ENCODE results near the gene RASGRP4.

RASGRP4 gene

DNA sequence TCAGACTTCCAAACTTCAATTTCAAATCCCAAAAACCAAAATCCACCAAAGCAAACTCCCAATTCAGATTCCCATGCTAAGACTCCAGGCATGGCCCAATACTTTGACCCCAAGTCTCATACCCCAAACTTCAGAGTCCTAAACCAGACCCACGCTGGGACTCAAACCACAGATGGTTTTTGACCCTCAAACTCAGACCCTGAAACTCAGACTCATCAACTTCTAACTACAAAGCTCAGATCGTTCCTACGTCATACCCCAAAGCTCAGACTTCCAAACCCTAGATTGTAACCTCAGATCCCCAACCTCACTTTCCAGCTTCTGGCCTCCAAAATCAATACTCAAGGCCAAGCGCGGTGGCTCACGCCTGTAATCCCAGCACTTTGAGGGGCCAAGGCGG, 19.3 kb upstream of the RASGRP4 start:
- no peaks in the 10 kb centered on the region for H3K4me1 ChIP-seq (ENCODE audit: control insufficient read depth, insufficient read depth, low read length)
- H3K9ac ChIP-seq (ENCODE audit: low read length in 2 of 2) = no peak overlapping the region
- no peak overlapping the region for H3K27ac ChIP-seq (ENCODE audit: low read length)
- H3K4me3 ChIP-seq (ENCODE audit: low read length in 2 of 2) = no peak overlapping the region
- H3K9me3 ChIP-seq (ENCODE audit: control insufficient read depth in 2 of 2, low read length in 2 of 2) = no peaks in the 10 kb centered on the region
- H3K36me3 ChIP-seq (ENCODE audit: control insufficient read depth in 2 of 2, insufficient read depth in 2 of 2, low read length in 2 of 2) = no peaks in the 10 kb centered on the region
- H3K27me3 ChIP-seq (ENCODE audit: control insufficient read depth in 1 of 2, insufficient read depth in 2 of 2, low read length in 2 of 2) = peaks cover 3 to 5% of the 10 kb centered on the region in 2 donors

DNA sequence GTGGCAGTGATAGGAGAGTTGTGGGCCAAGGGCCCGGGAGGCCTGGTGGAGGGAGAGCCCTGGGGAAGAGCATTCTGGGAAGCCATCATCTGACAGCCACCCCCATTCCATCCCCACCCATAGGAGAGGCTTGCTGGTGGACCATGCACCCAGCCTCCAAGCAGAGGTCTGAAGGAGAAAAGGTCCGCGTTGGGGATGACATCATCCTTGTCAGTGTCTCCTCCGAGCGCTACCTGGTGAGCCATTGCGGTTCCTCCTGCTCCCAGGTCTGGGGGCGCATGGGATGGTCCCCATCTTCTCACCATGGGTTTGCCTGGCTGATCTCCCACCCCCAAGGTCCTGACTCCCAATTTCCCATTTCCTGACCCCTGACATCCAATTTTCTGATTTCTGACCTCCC, 18.0 kb upstream of the RASGRP4 start:
- H3K27me3 ChIP-seq (ENCODE audit: control insufficient read depth in 1 of 2, insufficient read depth in 2 of 2, low read length in 2 of 2) = peaks cover 3 to 5% of the 10 kb centered on the region in 2 donors
- H3K9me3 ChIP-seq (ENCODE audit: control insufficient read depth in 2 of 2, low read length in 2 of 2) = no peaks in the 10 kb centered on the region
- no peaks in the 10 kb centered on the region for H3K36me3 ChIP-seq (ENCODE audit: control insufficient read depth in 2 of 2, insufficient read depth in 2 of 2, low read length in 2 of 2)
- no peak overlapping the region for H3K4me3 ChIP-seq (ENCODE audit: low read length in 2 of 2)
- H3K4me1 ChIP-seq (ENCODE audit: control insufficient read depth, insufficient read depth, low read length) = no peaks in the 10 kb centered on the region
- no peak overlapping the region for H3K9ac ChIP-seq (ENCODE audit: low read length in 2 of 2)
- H3K27ac ChIP-seq (ENCODE audit: low read length) = no peak overlapping the region

DNA sequence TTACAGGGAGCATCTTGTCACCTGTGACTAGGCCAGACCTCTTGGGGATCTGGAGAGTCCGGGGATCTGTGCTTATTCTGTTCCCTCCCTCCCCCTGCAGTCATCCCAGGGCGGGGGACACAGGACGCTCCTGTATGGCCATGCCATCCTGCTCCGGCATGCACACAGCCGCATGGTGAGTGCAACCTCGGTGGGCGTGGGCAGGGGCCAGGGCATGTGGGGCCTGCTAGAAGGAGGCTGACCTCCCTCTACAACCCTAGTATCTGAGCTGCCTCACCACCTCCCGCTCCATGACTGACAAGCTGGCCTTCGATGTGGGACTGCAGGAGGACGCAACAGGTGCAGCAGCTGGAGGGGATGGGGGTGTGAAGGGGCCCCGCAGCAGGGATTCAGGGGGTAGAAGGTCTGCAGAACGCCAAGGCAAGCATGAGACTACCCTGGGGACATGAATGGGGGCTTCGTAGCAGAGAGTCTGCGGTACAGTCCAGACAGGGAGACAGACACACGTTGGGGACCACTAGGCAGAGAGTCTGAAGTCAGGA, 17.5 kb upstream of the RASGRP4 start:
- Histone ChIP-seq H3K36me3 (ENCODE audit: control insufficient read depth in 2 of 2, insufficient read depth in 2 of 2, low read length in 2 of 2) (no peaks in the 10 kb centered on the region), H3K27ac (ENCODE audit: low read length) (no peak overlapping the region), H3K4me3 (ENCODE audit: low read length in 2 of 2) (no peak overlapping the region)

DNA sequence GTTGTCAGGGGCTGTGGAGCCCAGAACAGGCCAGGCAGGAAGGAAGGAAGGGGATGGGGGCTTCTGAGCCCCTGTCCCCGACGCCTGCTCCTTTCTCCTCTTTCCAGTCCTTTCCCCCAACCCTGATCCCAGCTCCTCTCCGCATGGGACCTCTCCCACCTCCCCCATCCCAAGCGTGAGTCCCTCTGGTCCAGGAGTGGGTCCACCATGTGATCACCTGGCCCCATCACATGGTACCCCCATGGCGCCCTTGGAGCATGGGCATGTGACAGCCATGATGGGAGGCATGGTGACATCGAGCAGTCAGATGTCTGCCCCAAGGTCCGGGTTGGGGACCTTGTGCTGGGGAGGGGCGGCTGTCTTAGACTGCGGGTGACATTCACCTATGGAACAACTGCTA, 16.7 kb upstream of the RASGRP4 start:
- Histone ChIP-seq H3K27ac (ENCODE audit: low read length) (no peak overlapping the region), H3K4me3 (ENCODE audit: low read length in 2 of 2) (no peak overlapping the region), H3K4me1 (ENCODE audit: control insufficient read depth, insufficient read depth, low read length) (no peaks in the 10 kb centered on the region), H3K9ac (ENCODE audit: low read length in 2 of 2) (no peak overlapping the region), H3K27me3 (ENCODE audit: control insufficient read depth in 1 of 2, insufficient read depth in 2 of 2, low read length in 2 of 2) (peaks cover 3 to 5% of the 10 kb centered on the region in 2 donors), H3K9me3 (ENCODE audit: control insufficient read depth in 2 of 2, low read length in 2 of 2) (no peaks in the 10 kb centered on the region), H3K36me3 (ENCODE audit: control insufficient read depth in 2 of 2, insufficient read depth in 2 of 2, low read length in 2 of 2) (no peaks in the 10 kb centered on the region)

More for the DNA sequence above, 17.5 kb upstream of the RASGRP4 start:
- no peaks in the 10 kb centered on the region for H3K4me1 ChIP-seq (ENCODE audit: control insufficient read depth, insufficient read depth, low read length)
- no peak overlapping the region for H3K9ac ChIP-seq (ENCODE audit: low read length in 2 of 2)
- peaks cover 3 to 5% of the 10 kb centered on the region in 2 donors for H3K27me3 ChIP-seq (ENCODE audit: control insufficient read depth in 1 of 2, insufficient read depth in 2 of 2, low read length in 2 of 2)
- no peaks in the 10 kb centered on the region for H3K9me3 ChIP-seq (ENCODE audit: control insufficient read depth in 2 of 2, low read length in 2 of 2)

DNA sequence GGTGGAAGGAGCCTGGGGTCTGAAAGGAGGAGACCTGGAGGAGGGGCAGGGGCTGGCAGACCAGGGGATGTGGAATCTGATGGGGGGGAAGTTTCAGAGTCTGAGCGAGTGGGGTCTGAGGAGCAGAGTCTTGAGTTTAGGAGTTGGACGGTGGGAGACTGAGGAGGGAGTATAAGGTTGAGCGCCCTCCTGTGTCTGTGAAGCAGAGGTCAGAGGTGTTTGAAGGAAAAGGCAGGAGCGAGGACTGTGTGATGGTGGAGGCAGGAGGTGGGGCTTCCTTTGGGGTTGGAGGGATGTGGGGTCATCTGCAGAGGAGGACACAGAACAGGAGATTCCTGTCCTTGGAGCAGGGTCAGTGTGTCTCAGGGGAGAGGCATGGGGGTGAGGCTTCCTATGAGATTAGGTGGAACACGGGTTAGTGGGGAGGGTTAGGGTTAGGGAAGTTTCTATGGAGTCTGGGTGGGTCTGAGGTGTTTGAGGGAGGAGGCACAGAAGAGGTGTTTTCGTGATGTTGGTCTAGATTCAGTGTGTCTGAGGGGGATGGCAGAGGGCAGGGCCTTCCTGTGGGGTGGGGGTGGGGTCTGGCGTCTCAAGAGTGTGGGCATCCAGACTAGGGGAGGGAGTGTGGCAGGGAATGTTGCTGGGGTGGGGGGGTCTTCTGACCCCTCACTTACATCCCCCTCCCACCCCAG, 15.8 kb upstream of the RASGRP4 start:
- Histone ChIP-seq H3K27ac (ENCODE audit: low read length) (no peak overlapping the region), H3K36me3 (ENCODE audit: control insufficient read depth in 2 of 2, insufficient read depth in 2 of 2, low read length in 2 of 2) (no peaks in the 10 kb centered on the region)

DNA sequence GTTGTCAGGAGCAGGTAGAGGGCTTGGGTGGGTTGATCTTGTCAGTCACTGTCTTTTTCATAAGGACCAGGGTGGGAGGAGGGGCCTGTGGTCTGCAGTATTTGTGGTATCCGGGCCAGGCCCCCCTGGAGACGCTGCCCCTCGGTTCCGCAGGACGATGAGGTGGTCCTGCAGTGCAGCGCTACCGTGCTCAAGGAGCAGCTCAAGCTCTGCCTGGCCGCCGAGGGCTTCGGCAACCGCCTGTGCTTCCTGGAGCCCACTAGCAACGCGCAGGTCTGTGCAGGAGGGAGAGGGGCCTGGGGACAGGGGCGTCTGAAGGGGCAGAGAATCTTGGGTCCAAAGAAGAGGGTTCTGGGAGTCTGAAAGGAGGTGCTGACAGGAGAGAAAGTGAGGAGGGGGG, 14.6 kb upstream of the RASGRP4 start:
- no peak overlapping the region for H3K4me3 ChIP-seq (ENCODE audit: low read length in 2 of 2)
- no peaks in the 10 kb centered on the region for H3K9me3 ChIP-seq (ENCODE audit: control insufficient read depth in 2 of 2, low read length in 2 of 2)
- no peak overlapping the region for H3K9ac ChIP-seq (ENCODE audit: low read length in 2 of 2)
- no peak overlapping the region for H3K27ac ChIP-seq (ENCODE audit: low read length)
- H3K27me3 ChIP-seq (ENCODE audit: control insufficient read depth in 1 of 2, insufficient read depth in 2 of 2, low read length in 2 of 2) = peaks cover 3 to 5% of the 10 kb centered on the region in 2 donors
- H3K4me1 ChIP-seq (ENCODE audit: control insufficient read depth, insufficient read depth, low read length) = no peaks in the 10 kb centered on the region
- no peaks in the 10 kb centered on the region for H3K36me3 ChIP-seq (ENCODE audit: control insufficient read depth in 2 of 2, insufficient read depth in 2 of 2, low read length in 2 of 2)

More for the DNA sequence above, 15.8 kb upstream of the RASGRP4 start:
- Histone ChIP-seq H3K27me3 (ENCODE audit: control insufficient read depth in 1 of 2, insufficient read depth in 2 of 2, low read length in 2 of 2) (peaks cover 3 to 5% of the 10 kb centered on the region in 2 donors), H3K9me3 (ENCODE audit: control insufficient read depth in 2 of 2, low read length in 2 of 2) (no peaks in the 10 kb centered on the region), H3K4me3 (ENCODE audit: low read length in 2 of 2) (no peak overlapping the region), H3K4me1 (ENCODE audit: control insufficient read depth, insufficient read depth, low read length) (no peaks in the 10 kb centered on the region), H3K9ac (ENCODE audit: low read length in 2 of 2) (no peak overlapping the region)

DNA sequence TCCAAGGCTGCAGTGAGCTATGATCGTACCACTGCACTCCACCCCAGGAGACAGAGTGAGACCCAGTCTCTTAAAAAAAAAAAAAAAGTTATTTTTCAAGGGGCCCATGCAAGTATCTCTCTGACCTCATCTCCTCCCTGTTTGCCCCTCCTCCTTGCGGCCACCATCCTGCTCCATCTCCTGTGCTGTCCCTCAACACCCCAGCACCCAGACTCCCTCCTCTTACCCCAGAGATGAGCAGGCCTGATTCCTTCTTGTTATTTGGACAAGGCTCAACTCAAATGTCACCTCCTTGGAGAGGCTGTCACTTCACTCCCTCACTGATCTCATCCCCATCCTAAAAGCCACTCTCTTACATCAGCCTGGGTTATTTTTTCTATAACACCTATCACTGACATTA, 11.9 kb upstream of the RASGRP4 start:
- peaks cover 19 to 23% of the 10 kb centered on the region in 2 donors for H3K27me3 ChIP-seq (ENCODE audit: control insufficient read depth in 1 of 2, insufficient read depth in 2 of 2, low read length in 2 of 2)
- H3K4me3 ChIP-seq (ENCODE audit: low read length in 2 of 2) = no peak overlapping the region
- H3K27ac ChIP-seq (ENCODE audit: low read length) = no peak overlapping the region

DNA sequence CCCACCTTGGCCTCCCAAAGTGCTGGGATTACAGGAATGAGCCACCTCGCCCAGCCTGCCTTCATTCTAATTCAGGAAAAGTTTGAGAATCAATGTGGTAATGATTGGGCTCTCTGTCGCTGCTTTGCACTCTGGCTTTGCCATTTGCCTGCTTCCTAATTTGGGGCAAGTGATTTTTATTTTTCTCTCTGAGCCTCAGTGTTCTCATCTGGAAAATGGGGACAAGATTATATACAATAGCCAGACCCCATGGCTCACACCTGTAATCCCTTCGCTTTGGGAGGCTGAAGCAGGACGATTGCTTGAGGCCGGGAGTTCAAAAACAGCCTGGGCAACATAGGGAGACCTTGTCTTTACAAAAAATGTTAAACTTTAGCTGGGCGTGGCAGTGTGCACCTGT, 11.3 kb upstream of the RASGRP4 start:
- no peak overlapping the region for H3K27ac ChIP-seq (ENCODE audit: low read length)
- no peaks in the 10 kb centered on the region for H3K9me3 ChIP-seq (ENCODE audit: control insufficient read depth in 2 of 2, low read length in 2 of 2)
- H3K9ac ChIP-seq (ENCODE audit: low read length in 2 of 2) = no peak overlapping the region
- no peaks in the 10 kb centered on the region for H3K36me3 ChIP-seq (ENCODE audit: control insufficient read depth in 2 of 2, insufficient read depth in 2 of 2, low read length in 2 of 2)
- no peaks in the 10 kb centered on the region for H3K4me1 ChIP-seq (ENCODE audit: control insufficient read depth, insufficient read depth, low read length)
- H3K27me3 ChIP-seq (ENCODE audit: control insufficient read depth in 1 of 2, insufficient read depth in 2 of 2, low read length in 2 of 2) = peaks cover 19 to 22% of the 10 kb centered on the region in 2 donors
- no peak overlapping the region for H3K4me3 ChIP-seq (ENCODE audit: low read length in 2 of 2)

More for the DNA sequence above, 11.9 kb upstream of the RASGRP4 start:
- Histone ChIP-seq H3K9ac (ENCODE audit: low read length in 2 of 2) (no peak overlapping the region), H3K4me1 (ENCODE audit: control insufficient read depth, insufficient read depth, low read length) (no peaks in the 10 kb centered on the region), H3K9me3 (ENCODE audit: control insufficient read depth in 2 of 2, low read length in 2 of 2) (no peaks in the 10 kb centered on the region), H3K36me3 (ENCODE audit: control insufficient read depth in 2 of 2, insufficient read depth in 2 of 2, low read length in 2 of 2) (no peaks in the 10 kb centered on the region)

DNA sequence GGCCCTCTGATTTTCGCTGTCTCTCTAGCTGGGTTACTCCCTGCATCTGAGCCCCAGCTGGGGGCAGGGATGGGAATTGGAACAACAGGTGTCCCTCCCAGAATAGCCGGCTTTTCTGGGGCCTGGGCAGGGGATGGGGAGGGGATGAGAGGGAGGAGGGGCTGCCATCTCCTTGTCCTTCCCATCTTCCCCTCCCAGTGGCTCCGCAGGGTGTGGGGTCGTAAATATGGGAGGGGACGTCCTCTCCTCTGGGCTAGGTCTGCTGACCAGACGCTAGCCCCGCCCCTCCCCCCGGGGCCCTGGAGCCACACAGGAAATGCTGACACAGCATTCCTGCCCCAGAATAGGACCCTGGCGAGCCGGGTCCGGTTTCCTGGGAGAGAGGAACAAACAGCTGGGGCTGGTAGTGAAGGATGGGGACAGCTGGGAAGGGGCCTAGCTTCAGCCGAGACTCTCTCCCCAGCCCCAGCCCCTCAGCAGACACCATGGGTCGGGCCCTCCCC, 8.6 kb upstream of the RASGRP4 start:
- no peaks in the 10 kb centered on the region for H3K36me3 ChIP-seq (ENCODE audit: control insufficient read depth in 2 of 2, insufficient read depth in 2 of 2, low read length in 2 of 2)
- H3K9me3 ChIP-seq (ENCODE audit: control insufficient read depth in 2 of 2, low read length in 2 of 2) = no peaks in the 10 kb centered on the region
- H3K4me1 ChIP-seq (ENCODE audit: control insufficient read depth, insufficient read depth, low read length) = no peaks in the 10 kb centered on the region
- H3K9ac ChIP-seq (ENCODE audit: low read length in 2 of 2) = no peak overlapping the region
- peaks cover 14 to 20% of the 10 kb centered on the region in 2 donors for H3K27me3 ChIP-seq (ENCODE audit: control insufficient read depth in 1 of 2, insufficient read depth in 2 of 2, low read length in 2 of 2)
- H3K4me3 ChIP-seq (ENCODE audit: low read length in 2 of 2) = no peak overlapping the region
- H3K27ac ChIP-seq (ENCODE audit: low read length) = no peak overlapping the region

DNA sequence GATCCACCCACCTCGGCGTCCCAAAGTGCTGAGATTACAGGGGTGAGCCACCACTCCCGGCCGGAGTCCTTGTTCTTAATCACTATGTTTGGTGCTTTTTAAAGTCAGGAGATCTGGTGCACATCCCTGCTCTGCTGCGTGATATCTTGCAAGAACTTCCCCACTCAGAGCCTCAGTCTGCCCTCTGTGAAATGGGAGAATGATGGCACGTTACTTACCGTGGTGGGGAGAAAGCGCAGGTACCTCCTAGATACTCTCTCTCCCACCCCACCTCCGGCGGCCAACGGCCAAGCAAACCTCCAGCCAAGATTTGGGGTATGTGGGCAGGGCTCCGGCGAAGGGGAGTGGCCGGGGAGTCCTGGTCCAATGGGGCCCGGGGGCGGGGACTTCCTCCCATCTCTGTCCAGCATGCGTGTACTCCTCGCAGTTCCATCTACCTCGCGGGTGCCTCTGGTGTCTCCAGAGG, 7.3 kb upstream of the RASGRP4 start, which contains the start of gene RYR1:
Gene RYR1, plus strand, starts transcription at position 424 of the 466 bp plus-strand sequence. CDS start 139 bp downstream, outside the sequence.
- Histone ChIP-seq H3K9ac (ENCODE audit: low read length in 2 of 2) (no peak within 1 kb of the TSS), H3K4me3 (ENCODE audit: low read length in 2 of 2) (no peak within 1 kb of the TSS), H3K27ac (ENCODE audit: low read length) (no peak within 1 kb of the TSS), H3K9me3 (ENCODE audit: control insufficient read depth in 2 of 2, low read length in 2 of 2) (no peaks in the 10 kb centered on the region), H3K27me3 (ENCODE audit: control insufficient read depth in 1 of 2, insufficient read depth in 2 of 2, low read length in 2 of 2) (peaks cover 16 to 20% of the 10 kb centered on the region in 2 donors), H3K36me3 (ENCODE audit: control insufficient read depth in 2 of 2, insufficient read depth in 2 of 2, low read length in 2 of 2) (no peaks in the 10 kb centered on the region), H3K4me1 (ENCODE audit: control insufficient read depth, insufficient read depth, low read length) (no peaks in the 10 kb centered on the region)

DNA sequence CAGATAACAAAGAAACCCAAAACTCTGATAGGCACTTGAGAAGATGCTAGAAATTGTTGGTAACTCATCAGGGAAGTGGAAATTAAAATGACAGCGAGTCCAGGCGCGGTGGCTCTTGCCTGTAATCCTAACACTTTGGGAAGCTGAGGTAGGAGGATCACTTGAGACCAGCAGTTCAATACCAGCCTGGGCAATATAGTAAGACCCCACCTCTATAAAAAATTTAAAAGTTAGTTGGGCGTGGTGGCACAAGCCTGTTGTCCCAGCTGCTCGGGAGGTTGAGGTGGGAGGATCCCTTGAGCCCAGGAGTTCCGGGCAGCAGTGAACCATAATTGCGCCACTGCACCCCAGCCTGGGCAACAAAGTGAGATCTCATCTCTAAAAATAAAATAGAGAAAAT, 4.9 kb upstream of the RASGRP4 start:
- no peak overlapping the region for H3K4me3 ChIP-seq (ENCODE audit: low read length in 2 of 2)
- peaks cover 16 to 20% of the 10 kb centered on the region in 2 donors for H3K27me3 ChIP-seq (ENCODE audit: control insufficient read depth in 1 of 2, insufficient read depth in 2 of 2, low read length in 2 of 2)
- H3K36me3 ChIP-seq (ENCODE audit: control insufficient read depth in 2 of 2, insufficient read depth in 2 of 2, low read length in 2 of 2) = no peaks in the 10 kb centered on the region
- no peaks in the 10 kb centered on the region for H3K4me1 ChIP-seq (ENCODE audit: control insufficient read depth, insufficient read depth, low read length)
- no peaks in the 10 kb centered on the region for H3K9me3 ChIP-seq (ENCODE audit: control insufficient read depth in 2 of 2, low read length in 2 of 2)
- no peak overlapping the region for H3K27ac ChIP-seq (ENCODE audit: low read length)
- H3K9ac ChIP-seq (ENCODE audit: low read length in 2 of 2) = no peak overlapping the region

Measured in stomach smooth muscle (tissue), 2 donors.